T-helper 1 cell treated with Interleukin-12 subunit alpha and Interleukin-12 subunit beta and Interleukin-4 antibody, amounts not matched to agents 30 μg/mL and 1 μg/mL, for 36 hours (primary cell): ENCODE data around the gene SCP2.

Experiments
- H3K27ac Mint-ChIP-seq: one replicate; pipeline ENCODE4 v1.8.0; 2021; ENCODE audit warnings: mild to moderate bottlenecking, mixed read lengths
- H3K27me3 Mint-ChIP-seq: one replicate; pipeline ENCODE4 v1.8.0; 2021; ENCODE audit warnings: low read depth, mixed read lengths
- H3K36me3 Mint-ChIP-seq: one replicate; pipeline ENCODE4 v1.8.0; 2021; ENCODE audit warnings: low read depth, mixed read lengths
- H3K4me1 Mint-ChIP-seq: one replicate; pipeline ENCODE4 v1.8.0; 2021; ENCODE audit warnings: low read depth, mixed read lengths
- H3K4me3 Mint-ChIP-seq: one replicate; pipeline ENCODE4 v1.8.0; 2021; ENCODE audit warnings: mild to moderate bottlenecking, moderate library complexity, mixed read lengths
- H3K9me3 Mint-ChIP-seq: one replicate; pipeline ENCODE4 v1.8.0; 2021; ENCODE audit warnings: mixed read lengths

SCP2 gene

GRCh38 chr1:53089478-53090226 is 162.6 kb downstream of the SCP2 start:
- Mint-ChIP-seq H3K9me3 (no peaks in the 10 kb centered on the region), H3K36me3 (no peaks in the 10 kb centered on the region), H3K27me3 (no peaks in the 10 kb centered on the region), H3K27ac (no peak overlapping the region), H3K4me3 (no peak overlapping the region), H3K4me1 (no peaks in the 10 kb centered on the region)

DNA sequence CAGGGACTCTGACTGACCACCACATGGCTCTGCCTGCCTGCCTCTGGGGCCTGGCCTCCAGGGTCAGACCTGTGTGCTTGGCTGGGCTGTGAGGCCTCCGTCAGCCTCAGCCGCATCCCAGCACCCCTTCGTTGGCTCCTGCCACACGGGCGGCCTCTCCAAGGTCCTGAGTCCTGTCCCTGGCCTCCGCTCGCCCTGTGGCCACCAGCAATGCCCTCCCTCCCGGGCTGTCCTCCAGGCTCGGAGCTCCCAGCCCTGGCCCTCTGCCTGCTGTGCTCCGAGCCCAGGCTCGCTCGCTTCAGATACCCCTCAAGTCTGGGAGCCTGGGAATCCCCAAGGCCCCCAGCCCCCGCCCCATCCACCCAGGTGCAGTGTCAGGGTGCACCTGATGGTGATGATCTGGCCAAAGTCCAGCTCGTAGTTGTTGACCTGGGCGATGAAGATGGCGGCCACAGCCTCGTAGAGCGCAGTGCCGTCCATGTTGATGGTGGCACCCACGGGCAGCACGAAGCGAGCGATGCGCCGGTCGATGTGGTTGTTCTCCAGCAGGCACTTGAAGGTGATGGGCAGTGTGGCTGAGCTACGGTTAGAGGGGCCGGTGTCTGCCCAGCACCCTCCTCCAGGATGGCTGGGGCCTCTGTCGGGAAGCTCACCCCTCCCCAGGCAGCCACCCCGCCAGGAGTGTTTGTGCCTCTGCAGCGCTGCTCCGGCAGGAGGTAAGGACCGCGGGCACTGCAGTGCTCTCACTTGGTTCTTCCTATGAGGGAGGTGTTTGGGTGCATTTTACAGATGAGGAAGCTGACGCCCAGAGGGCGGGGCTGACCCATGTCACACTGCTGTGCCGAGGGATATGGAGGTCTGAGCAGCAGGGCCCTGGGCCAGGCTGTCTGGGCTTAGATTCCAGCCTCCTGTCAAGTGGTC is 163.4 kb downstream of the SCP2 start:
- H3K27me3 Mint-ChIP-seq, result no peaks in the 10 kb centered on the region
- H3K27ac Mint-ChIP-seq, result no peak overlapping the region
- no peak overlapping the region for H3K4me3 Mint-ChIP-seq
- no peaks in the 10 kb centered on the region for H3K4me1 Mint-ChIP-seq
- no peaks in the 10 kb centered on the region for H3K36me3 Mint-ChIP-seq
- H3K9me3 Mint-ChIP-seq, result no peaks in the 10 kb centered on the region

DNA sequence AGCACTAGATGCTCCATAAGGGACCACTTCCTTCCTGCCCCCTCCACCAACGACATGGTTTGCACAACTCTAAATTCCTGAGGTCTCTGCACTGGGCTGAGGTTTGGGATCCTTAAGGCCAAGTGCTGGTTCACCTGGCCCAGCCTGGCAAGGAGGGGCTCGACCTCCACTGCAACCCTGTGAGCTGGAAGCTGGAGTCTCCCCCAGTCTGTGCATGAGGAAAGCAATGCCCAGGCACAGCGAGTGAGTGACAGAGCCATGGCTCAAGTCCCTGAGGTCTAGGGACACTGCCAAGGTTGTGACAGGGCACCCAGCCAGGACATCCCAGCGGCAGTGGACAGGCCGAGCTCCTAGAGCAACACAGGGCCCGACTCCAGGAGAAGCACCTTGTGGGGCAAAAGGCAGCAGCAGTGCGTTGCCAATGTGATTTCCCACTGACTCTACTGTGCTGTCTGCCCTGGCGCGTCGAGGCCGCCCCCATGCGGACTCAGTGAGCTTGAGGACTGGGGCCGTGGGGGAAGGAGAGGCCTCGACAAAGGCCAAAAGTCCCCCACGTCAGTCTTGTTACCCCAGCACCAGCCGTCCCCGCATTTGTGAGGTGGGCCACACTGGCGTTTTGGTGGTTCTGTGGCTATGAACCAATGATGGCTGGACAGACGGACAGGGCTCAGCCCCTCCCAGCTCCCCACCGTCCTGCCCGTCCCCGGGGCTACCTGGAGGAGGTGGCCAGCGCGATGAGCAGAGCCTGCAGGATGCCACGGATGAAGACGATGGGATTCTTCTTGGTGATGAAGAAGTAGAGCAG is 165.0 kb downstream of the SCP2 start:
- Mint-ChIP-seq H3K27ac (no peak overlapping the region), H3K36me3 (no peaks in the 10 kb centered on the region), H3K4me1 (no peaks in the 10 kb centered on the region), H3K27me3 (no peaks in the 10 kb centered on the region), H3K4me3 (no peak overlapping the region), H3K9me3 (no peaks in the 10 kb centered on the region)

- Mint-ChIP-seq H3K4me3 (no peak overlapping the region), H3K27me3 (no peaks in the 10 kb centered on the region), H3K9me3 (no peaks in the 10 kb centered on the region), H3K36me3 (no peaks in the 10 kb centered on the region), H3K4me1 (no peaks in the 10 kb centered on the region), H3K27ac (no peak overlapping the region)
These were observed 165.8 kb downstream of the SCP2 start for GRCh38 chr1:53092659-53093450.

DNA sequence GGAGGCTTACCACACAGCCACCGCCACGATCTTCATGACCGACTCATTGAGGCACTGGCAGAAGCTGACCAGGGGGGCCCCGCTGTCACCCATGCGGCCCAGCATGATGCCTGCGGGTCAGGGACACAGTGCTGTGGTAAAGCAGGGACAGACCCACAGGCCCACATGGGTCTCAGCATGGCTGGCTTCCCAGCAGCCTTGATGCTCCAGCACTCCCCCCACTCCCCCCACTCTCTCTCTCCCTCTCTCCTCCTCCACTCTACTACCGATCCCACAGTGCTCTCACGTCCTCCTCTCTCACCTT is 166.3 kb downstream of the SCP2 start:
- no peak overlapping the region for H3K27ac Mint-ChIP-seq
- H3K36me3 Mint-ChIP-seq, result no peaks in the 10 kb centered on the region
- H3K27me3 Mint-ChIP-seq, result no peaks in the 10 kb centered on the region
- no peaks in the 10 kb centered on the region for H3K9me3 Mint-ChIP-seq
- H3K4me1 Mint-ChIP-seq, result no peaks in the 10 kb centered on the region
- no peak overlapping the region for H3K4me3 Mint-ChIP-seq

- H3K36me3 Mint-ChIP-seq, result no peaks in the 10 kb centered on the region
- no peak overlapping the region for H3K27ac Mint-ChIP-seq
- H3K4me1 Mint-ChIP-seq, result no peaks in the 10 kb centered on the region
- no peaks in the 10 kb centered on the region for H3K27me3 Mint-ChIP-seq
- H3K4me3 Mint-ChIP-seq, result no peak overlapping the region
- H3K9me3 Mint-ChIP-seq, result no peaks in the 10 kb centered on the region
These were observed 166.9 kb downstream of the SCP2 start for GRCh38 chr1:53093778-53094532.

DNA sequence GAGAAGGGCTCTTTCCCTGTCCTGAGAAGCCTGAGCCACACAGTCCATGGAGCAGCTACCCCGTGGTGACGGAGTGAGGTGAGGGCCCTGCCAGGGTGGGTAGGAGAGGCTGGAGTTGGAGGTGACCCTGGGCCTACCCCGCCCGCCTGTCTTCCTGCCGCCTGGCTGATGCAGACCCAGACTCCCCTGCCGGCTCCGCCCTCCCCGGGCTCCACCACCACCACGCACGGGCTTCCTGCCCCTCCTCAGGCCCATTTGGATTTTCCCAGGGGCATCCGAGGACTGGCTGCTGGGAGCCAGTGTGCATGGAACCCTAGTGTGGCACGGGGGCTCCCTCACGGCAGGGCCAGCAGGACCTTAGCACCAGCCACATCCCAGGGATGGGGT is 167.4 kb downstream of the SCP2 start:
- Mint-ChIP-seq H3K4me1 (no peaks in the 10 kb centered on the region), H3K9me3 (no peaks in the 10 kb centered on the region), H3K36me3 (no peaks in the 10 kb centered on the region), H3K27me3 (no peaks in the 10 kb centered on the region), H3K4me3 (no peak overlapping the region), H3K27ac (no peak overlapping the region)
